ENCODE data around the gene SGMS1.

GRCh38 chr10:50437248-50437647 is 186.5 kb downstream of the SGMS1 start:
- TF ChIP-seq POLR2A (IDR thresholded peaks at IDR 0.05; ENCODE audit: low read length), result no peak
- no peak for TF ChIP-seq KDM5A (IDR thresholded peaks at IDR 0.05)
- TF ChIP-seq, protein P1, sequence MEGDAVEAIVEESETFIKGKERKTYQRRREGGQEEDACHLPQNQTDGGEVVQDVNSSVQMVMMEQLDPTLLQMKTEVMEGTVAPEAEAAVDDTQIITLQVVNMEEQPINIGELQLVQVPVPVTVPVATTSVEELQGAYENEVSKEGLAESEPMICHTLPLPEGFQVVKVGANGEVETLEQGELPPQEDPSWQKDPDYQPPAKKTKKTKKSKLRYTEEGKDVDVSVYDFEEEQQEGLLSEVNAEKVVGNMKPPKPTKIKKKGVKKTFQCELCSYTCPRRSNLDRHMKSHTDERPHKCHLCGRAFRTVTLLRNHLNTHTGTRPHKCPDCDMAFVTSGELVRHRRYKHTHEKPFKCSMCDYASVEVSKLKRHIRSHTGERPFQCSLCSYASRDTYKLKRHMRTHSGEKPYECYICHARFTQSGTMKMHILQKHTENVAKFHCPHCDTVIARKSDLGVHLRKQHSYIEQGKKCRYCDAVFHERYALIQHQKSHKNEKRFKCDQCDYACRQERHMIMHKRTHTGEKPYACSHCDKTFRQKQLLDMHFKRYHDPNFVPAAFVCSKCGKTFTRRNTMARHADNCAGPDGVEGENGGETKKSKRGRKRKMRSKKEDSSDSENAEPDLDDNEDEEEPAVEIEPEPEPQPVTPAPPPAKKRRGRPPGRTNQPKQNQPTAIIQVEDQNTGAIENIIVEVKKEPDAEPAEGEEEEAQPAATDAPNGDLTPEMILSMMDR (IDR thresholded peaks at IDR 0.05), result no peak
- no peak for TF ChIP-seq RAD21 (conservative IDR thresholded peaks at IDR 0.05 in 1 of 2, IDR thresholded peaks at IDR 0.05 in 1 of 2)
- TF ChIP-seq RNF2 (IDR thresholded peaks at IDR 0.05; ENCODE audit: borderline replicate concordance, low read depth), result no peak
- no peak for TF ChIP-seq REST (IDR thresholded peaks at IDR 0.05)
- TF ChIP-seq ESRRA (IDR thresholded peaks at IDR 0.05; ENCODE audit: borderline replicate concordance, low read length), result no peak
- no peak for TF ChIP-seq CEBPB (IDR thresholded peaks at IDR 0.05)
- TF ChIP-seq SMC3 (IDR thresholded peaks at IDR 0.05), result no peak
- TF ChIP-seq PBX3 (IDR thresholded peaks at IDR 0.05), result no peak
- no peak for TF ChIP-seq PHF8 (IDR thresholded peaks at IDR 0.05; ENCODE audit: borderline replicate concordance, low read depth)

Data from A549 (cell line).